ENCODE results near the gene ARIH1.

DNA sequence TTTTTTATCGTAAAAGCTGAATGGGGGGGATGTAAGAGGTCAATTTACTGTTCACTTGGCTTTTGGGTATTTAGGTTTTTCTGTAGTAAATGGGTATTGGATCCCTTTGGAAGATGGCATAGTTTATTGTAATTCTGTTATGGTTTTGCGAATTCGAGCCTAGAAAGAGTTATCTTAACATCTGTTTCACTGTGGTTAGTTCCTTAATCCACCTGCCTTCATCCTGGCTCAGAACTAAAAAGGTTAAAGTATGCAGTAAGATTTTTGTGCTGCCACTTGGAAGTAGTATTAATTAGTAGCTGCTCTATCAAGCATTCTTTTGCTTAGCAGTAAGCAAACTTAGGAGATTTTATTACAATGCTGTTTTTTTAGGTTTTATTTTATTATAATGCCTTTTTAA lies 62.4 kb downstream of the ARIH1 start:
- TF ChIP-seq, protein P1, sequence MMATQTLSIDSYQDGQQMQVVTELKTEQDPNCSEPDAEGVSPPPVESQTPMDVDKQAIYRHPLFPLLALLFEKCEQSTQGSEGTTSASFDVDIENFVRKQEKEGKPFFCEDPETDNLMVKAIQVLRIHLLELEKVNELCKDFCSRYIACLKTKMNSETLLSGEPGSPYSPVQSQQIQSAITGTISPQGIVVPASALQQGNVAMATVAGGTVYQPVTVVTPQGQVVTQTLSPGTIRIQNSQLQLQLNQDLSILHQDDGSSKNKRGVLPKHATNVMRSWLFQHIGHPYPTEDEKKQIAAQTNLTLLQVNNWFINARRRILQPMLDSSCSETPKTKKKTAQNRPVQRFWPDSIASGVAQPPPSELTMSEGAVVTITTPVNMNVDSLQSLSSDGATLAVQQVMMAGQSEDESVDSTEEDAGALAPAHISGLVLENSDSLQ (IDR thresholded peaks at IDR 0.05): no peak
- no peak for TF ChIP-seq SUZ12 (IDR thresholded peaks at IDR 0.05)
